ENCODE results near the gene FBXL4. TPM values are rescaled to one million over a fixed set of nuclear protein-coding genes. Genes with fewer than 3 reads are reported as not detected.

Gene FBXL4
- total RNA-seq, 2 experiments from 2014 or later = 14.5 to 20.9 TPM

DNA sequence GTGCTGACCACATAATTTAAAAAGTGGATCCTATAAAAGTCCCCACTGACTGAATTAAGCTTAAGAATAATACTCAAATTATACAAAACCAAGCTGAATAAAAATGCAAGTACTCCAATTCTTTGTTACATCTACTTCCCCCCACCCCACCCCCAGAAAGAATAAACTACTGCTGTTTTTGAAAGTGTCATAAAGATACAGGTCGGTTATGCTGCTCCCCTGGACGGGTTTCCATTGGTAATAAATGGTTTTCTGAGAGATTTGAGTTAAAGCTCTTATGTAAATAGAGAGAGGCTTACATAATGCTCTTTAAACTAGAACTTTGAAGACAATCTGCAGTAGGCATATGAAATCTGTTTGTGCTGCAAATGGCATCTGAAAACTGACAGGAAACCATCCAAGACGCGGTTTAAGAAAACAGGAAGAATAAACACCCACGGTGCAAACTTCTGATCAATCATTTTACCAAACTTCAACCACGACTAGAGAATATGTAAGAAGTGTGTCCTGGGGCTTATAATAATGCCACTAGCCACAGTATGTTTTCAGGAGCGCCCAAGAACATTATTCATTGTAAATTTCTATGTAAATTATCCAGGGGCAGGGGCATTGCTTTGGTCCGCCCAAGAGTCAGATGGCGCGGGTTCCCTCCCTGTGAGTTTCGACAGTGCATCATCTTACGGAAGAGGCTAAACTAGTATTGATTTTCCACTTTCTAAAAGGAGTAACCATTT, 124.2 kb downstream of the FBXL4 start:
- Histone ChIP-seq H2AFZ (ENCODE audit: low read length) (no peak overlapping the region), H3K27ac (ENCODE audit: low read depth, low read length, poor library complexity, severe bottlenecking) (no peak overlapping the region), H3K4me1 (ENCODE audit: insufficient read depth, low read length, poor library complexity, severe bottlenecking) (no peaks in the 10 kb centered on the region), H3K4me2 (ENCODE audit: low read length) (no peak overlapping the region), H4K20me1 (ENCODE audit: insufficient read depth, low read length) (no peaks in the 10 kb centered on the region), H3K4me3 (ENCODE audit: low read depth, low read length, poor library complexity, severe bottlenecking) (no peak overlapping the region), H3K36me3 (ENCODE audit: insufficient read depth, low read length) (no peaks in the 10 kb centered on the region), H3K9me2 (ENCODE audit: insufficient read depth, low read length) (no peaks in the 10 kb centered on the region), H3K79me2 (ENCODE audit: insufficient read depth, low read depth, low read length) (no peaks in the 10 kb centered on the region), H3K9me3 (ENCODE audit: low read length) (no peaks in the 10 kb centered on the region)
- TF ChIP-seq CTCF (conservative IDR thresholded peaks at IDR 0.05; ENCODE audit: low read length) = no peak
- TF ChIP-seq EZH2phosphoT487 (IDR thresholded peaks at IDR 0.05; ENCODE audit: borderline replicate concordance, low read depth, low read length) = no peak
- DNase-seq (ENCODE audit: low spot score) = no peak
- ChIA-PET CTCF (ENCODE audit: unreplicated experiment) (no interaction called here), POLR2A (no interaction called here)
- no TSS peak for BruUV-seq (replicated peaks)
- intact Hi-C loops (cut with micrococcal nuclease; ENCODE audit: unreplicated experiment) = no loop called here

GRCh38 chr6:98821756-98822405, 125.9 kb downstream of the FBXL4 start:
- DNase-seq (ENCODE audit: low spot score) = no peak
- H2AFZ ChIP-seq (ENCODE audit: low read length) = no peak overlapping the region
- no peaks in the 10 kb centered on the region for H4K20me1 ChIP-seq (ENCODE audit: insufficient read depth, low read length)
- H3K4me1 ChIP-seq (ENCODE audit: insufficient read depth, low read length, poor library complexity, severe bottlenecking) = no peaks in the 10 kb centered on the region
- BruUV-seq (replicated peaks) = no TSS peak
- POLR2A ChIA-PET = no interaction called here
- H3K4me2 ChIP-seq (ENCODE audit: low read length) = no peak overlapping the region
- H3K36me3 ChIP-seq (ENCODE audit: insufficient read depth, low read length) = no peaks in the 10 kb centered on the region
- no peak for TF ChIP-seq CTCF (conservative IDR thresholded peaks at IDR 0.05; ENCODE audit: low read length)
- no peak for TF ChIP-seq EZH2phosphoT487 (IDR thresholded peaks at IDR 0.05; ENCODE audit: borderline replicate concordance, low read depth, low read length)
- intact Hi-C loops (cut with micrococcal nuclease; ENCODE audit: unreplicated experiment) = no loop called here
- no peak overlapping the region for H3K27ac ChIP-seq (ENCODE audit: low read depth, low read length, poor library complexity, severe bottlenecking)
- no peak overlapping the region for H3K4me3 ChIP-seq (ENCODE audit: low read depth, low read length, poor library complexity, severe bottlenecking)
- CTCF ChIA-PET (ENCODE audit: unreplicated experiment) = no interaction called here
- H3K79me2 ChIP-seq (ENCODE audit: insufficient read depth, low read depth, low read length) = no peaks in the 10 kb centered on the region
- no peaks in the 10 kb centered on the region for H3K9me3 ChIP-seq (ENCODE audit: low read length)
- no peaks in the 10 kb centered on the region for H3K9me2 ChIP-seq (ENCODE audit: insufficient read depth, low read length)

Other genes with a start within 250 kb of the FBXL4 start
- not detected in 2 replicates for gene POU3F2, start 113.4 kb downstream of the FBXL4 start, total RNA-seq (2014; rRNA removed; shearing (Covaris generic))
- not detected in 2 replicates for gene POU3F2, start 113.4 kb downstream of the FBXL4 start, total RNA-seq (2022)